PC-9 (cell line): ENCODE results near the gene SAMD10. TPM values are rescaled to one million over a fixed set of nuclear protein-coding genes. Genes with fewer than 3 reads are reported as not detected.
A peak's percentile ranks its signal among the peaks of the same experiment; 100 is the strongest.

Source experiments
- BruUV-seq: library from RNA; stranded (reverse); fragments of 400-500 nt; replicated peaks from 2 replicates; lab custom pipeline; 2021; lab: Mats Ljungman, UMichigan
- CTCF ChIA-PET: fragments of 300-600 bp; sonication (Branson Sonifier 250); formaldehyde crosslinking; loops from one replicate; lab custom pipeline; 2022; ENCODE audit warnings: antibody characterized with exemption; lab: Charles Lee
- POLR2A ChIA-PET: fragments of 300-600 bp; sonication (Branson Sonifier 250); formaldehyde crosslinking; loops from one replicate; lab custom pipeline; 2022; ENCODE audit warnings: antibody characterized with exemption; ENCODE audit not compliant: unreplicated experiment; lab: Charles Lee
- DNase-seq, 2 experiments: peaks; one replicate each; pipeline versions ENCODE4 v3.0.0 to v3.0.0-alpha.2; 2015 to 2022; ENCODE audit warnings: mixed read lengths in 1 of 2
- H2AFZ ChIP-seq: fragments of 200-600 bp; sonication (generic); 2 replicates; pipeline ENCODE4 v1.8.1; 2017; ENCODE audit warnings: antibody characterized with exemption
- H3F3A ChIP-seq: fragments of 200-600 bp; sonication (generic); 2 replicates; pipeline ENCODE4 v1.8.1; 2017; ENCODE audit warnings: antibody characterized with exemption, mild to moderate bottlenecking, low read depth; ENCODE audit not compliant: insufficient read depth
- H3K27ac ChIP-seq: fragments of 200-600 bp; sonication (generic); 2 replicates; pipeline ENCODE4 v1.6.1; 2016; ENCODE audit warnings: mixed run types
- H3K27me3 ChIP-seq: fragments of 200-600 bp; sonication (generic); 2 replicates; pipeline ENCODE4 v1.6.1; 2016; ENCODE audit warnings: low read depth, mixed run types; ENCODE audit not compliant: insufficient read depth
- H3K36me3 ChIP-seq: fragments of 200-600 bp; sonication (generic); 2 replicates; pipeline ENCODE4 v1.6.1; 2016; ENCODE audit warnings: low read depth, mixed run types
- H3K4me1 ChIP-seq: fragments of 200-600 bp; sonication (generic); replicated peaks from 2 replicates; pipeline ENCODE4 v1.6.1; 2016; ENCODE audit warnings: mixed run types; ENCODE audit not compliant: insufficient read depth
- H3K4me2 ChIP-seq: fragments of 200-600 bp; sonication (generic); 2 replicates; pipeline ENCODE4 v1.6.1; 2017; ENCODE audit warnings: mixed run types
- H3K4me3 ChIP-seq: fragments of 200-600 bp; sonication (generic); 2 replicates; pipeline ENCODE4 v1.6.1; 2016; ENCODE audit warnings: mixed run types
- H3K79me2 ChIP-seq: fragments of 200-600 bp; sonication (generic); 2 replicates; pipeline ENCODE4 v1.6.1; 2017; ENCODE audit warnings: low read depth, mixed run types
- H3K9me2 ChIP-seq: fragments of 200-600 bp; sonication (generic); 2 replicates; pipeline ENCODE4 v1.8.1; 2017; ENCODE audit warnings: mild to moderate bottlenecking; ENCODE audit not compliant: insufficient read depth
- H3K9me3 ChIP-seq: fragments of 200-600 bp; sonication (generic); 2 replicates; pipeline ENCODE4 v1.8.1; 2016; ENCODE audit warnings: low read depth; ENCODE audit not compliant: insufficient read depth
- H4K20me1 ChIP-seq: fragments of 200-600 bp; sonication (generic); 2 replicates; pipeline ENCODE4 v1.8.1; 2017; ENCODE audit not compliant: insufficient read depth
- CTCF ChIP-seq: fragments of 200-600 bp; sonication (generic); conservative IDR thresholded peaks from 2 replicates; pipeline ENCODE4 v1.6.1; 2017; ENCODE audit warnings: mixed run types, antibody characterized with exemption, mild to moderate bottlenecking, moderate library complexity
- EZH2 ChIP-seq: fragments of 200-600 bp; sonication (generic); IDR thresholded peaks from 2 replicates; pipeline ENCODE4 v1.8.0; 2017; ENCODE audit warnings: antibody characterized with exemption, low read depth
- intact Hi-C: fragments of 100-400 bp; cut with micrococcal nuclease; formaldehyde crosslinking; loops from one replicate; pipeline ENCODE4 v1.10.0; 2022; ENCODE audit not compliant: unreplicated experiment
- total RNA-seq: library from RNA; stranded (reverse); gene quantifications from 2 replicates; pipeline ENCODE4 v1.2.3, GENCODE V29; 2021

SAMD10 gene
- total RNA-seq, 1 experiment from 2014 or later, result 18.7 TPM

DNA sequence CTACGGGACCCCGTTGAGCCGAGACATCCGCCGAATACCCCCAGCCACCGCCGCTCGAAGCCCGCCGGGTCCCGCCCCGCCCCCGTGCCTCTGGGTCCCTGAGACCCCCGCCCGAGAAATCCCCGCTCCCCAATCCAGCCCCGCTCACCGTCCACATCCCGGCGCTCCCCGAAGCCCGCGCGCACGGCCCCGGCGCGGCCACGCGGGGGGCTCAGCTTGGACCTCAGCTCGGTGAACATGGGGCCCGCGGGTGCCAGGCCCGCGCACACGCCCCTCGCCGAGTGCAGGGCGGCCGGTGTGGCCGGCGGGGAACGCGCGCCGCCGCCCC lies 249 bp downstream of the SAMD10 start:
- peaks cover 38% of the 10 kb centered on the region for H3F3A ChIP-seq
- H3K4me2 ChIP-seq, result peak overlapping the region; percentile 84
- peaks cover 5% of the 10 kb centered on the region; the same call in 1 of the 2 replicates for H4K20me1 ChIP-seq
- H3K27ac ChIP-seq, result 0 out of 2 replicates have a peak overlapping the region, but pooled peaks have one; percentile 31
- ChIA-PET CTCF (no interaction called here), POLR2A (no interaction called here)
- peak overlapping the region; percentile 93 for H2AFZ ChIP-seq
- no peaks in the 10 kb centered on the region for H3K9me2 ChIP-seq
- no TSS peak for BruUV-seq
- H3K27me3 ChIP-seq, result no peaks in the 10 kb centered on the region
- TF ChIP-seq CTCF, result no peak
- no peak for TF ChIP-seq EZH2
- H3K4me3 ChIP-seq, result peak overlapping the region; percentile 99
- peaks cover 25% of the 10 kb centered on the region for H3K79me2 ChIP-seq
- no peaks in the 10 kb centered on the region for H3K36me3 ChIP-seq
- no peaks in the 10 kb centered on the region for H3K9me3 ChIP-seq
- peaks cover 17% of the 10 kb centered on the region for H3K4me1 ChIP-seq
- intact Hi-C loops, result no loop called here
- DNase-seq, result no peak

- POLR2A ChIA-PET, result no interaction called here
- H3K27ac ChIP-seq, result 0 out of 2 replicates have a peak overlapping the region, but pooled peaks have one; percentile 31
- H3K9me3 ChIP-seq, result no peaks in the 10 kb centered on the region
- H3K4me1 ChIP-seq, result peaks cover 17% of the 10 kb centered on the region
- H3K4me3 ChIP-seq, result peak overlapping the region; percentile 99
- CTCF ChIA-PET, result no interaction called here
- peak; percentile 68 to 89 for DNase-seq
- peaks cover 23% of the 10 kb centered on the region for H3K79me2 ChIP-seq
- no peaks in the 10 kb centered on the region for H3K9me2 ChIP-seq
- intact Hi-C loops, result loop anchor here (1.0 kb wide), 1 partner anchor 350 kb away; no protein-coding TSS in a partner anchor
- H2AFZ ChIP-seq, result peak overlapping the region; percentile 93
- no peak for TF ChIP-seq CTCF
- TF ChIP-seq EZH2, result no peak
- BruUV-seq, result no TSS peak
- H3K4me2 ChIP-seq, result peak overlapping the region; percentile 84
- H3K36me3 ChIP-seq, result no peaks in the 10 kb centered on the region
- H3K27me3 ChIP-seq, result no peaks in the 10 kb centered on the region
- H4K20me1 ChIP-seq, result peaks cover 5% of the 10 kb centered on the region; the same call in 1 of the 2 replicates
- peaks cover 39% of the 10 kb centered on the region for H3F3A ChIP-seq
Measured at GRCh38 chr20:63978319-63979228, 868 bp downstream of the SAMD10 start.

DNA sequence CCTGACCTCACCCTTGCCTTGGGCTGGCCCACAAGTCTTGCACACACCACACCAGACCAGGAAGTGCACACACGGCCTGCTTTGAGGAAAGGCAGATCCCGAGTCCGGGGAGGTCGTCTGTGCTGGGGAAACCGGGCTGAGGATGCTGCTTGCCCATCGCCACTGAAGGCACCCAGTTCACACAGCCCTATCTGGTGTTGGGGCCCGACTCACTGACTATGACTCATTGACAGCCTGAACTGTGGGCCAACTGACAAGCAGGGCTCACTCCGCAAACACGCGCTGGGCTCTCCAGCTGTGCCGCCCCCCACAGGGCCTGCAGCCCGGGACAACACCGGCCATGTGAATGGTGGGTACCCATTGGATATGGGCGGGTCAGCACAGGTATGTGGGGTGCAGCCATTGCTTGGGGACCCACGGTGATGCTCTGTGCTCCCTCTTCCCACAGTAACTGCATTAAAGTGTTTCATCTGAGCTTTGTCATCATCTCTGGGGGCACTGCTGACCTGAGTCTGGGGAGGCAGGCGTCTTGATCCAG lies 1.6 kb downstream of the SAMD10 start:
- Histone ChIP-seq H2AFZ (no peak overlapping the region), H3K9me2 (no peaks in the 10 kb centered on the region), H4K20me1 (peaks cover 5% of the 10 kb centered on the region; the same call in 1 of the 2 replicates), H3K27ac (no peak overlapping the region), H3K27me3 (no peaks in the 10 kb centered on the region), H3K36me3 (no peaks in the 10 kb centered on the region), H3K4me1 (peaks cover 17% of the 10 kb centered on the region), H3K9me3 (no peaks in the 10 kb centered on the region), H3K79me2 (peaks cover 18% of the 10 kb centered on the region), H3K4me2 (peak overlapping the region; percentile 84), H3K4me3 (peak overlapping the region; percentile 99; the same call in 1 of the 2 replicates), H3F3A (peaks cover 47% of the 10 kb centered on the region)
- intact Hi-C loops, result loop anchor here (1.0 kb wide), 1 partner anchor 350 kb away; no protein-coding TSS in a partner anchor
- TF ChIP-seq EZH2 (no peak), CTCF (no peak)
- ChIA-PET POLR2A (interaction anchor here (0.6 kb wide), 1 partner anchor 18 kb away, joined by 6 read pairs; no protein-coding TSS in a partner anchor), CTCF (no interaction called here)
- BruUV-seq, result TSS peak; percentile 27
- peak; percentile 33 to 52 for DNase-seq
